SU-DHL-6 (cell line): Measurements from ENCODE around the gene NPTXR.

Experiments used
- H2AFZ ChIP-seq: fragments of 200-600 bp; sonication (generic); 2 replicates; pipeline ENCODE4 v1.6.1; 2014; ENCODE audit warnings: low read depth, mild to moderate bottlenecking, moderate library complexity, mixed read lengths, antibody characterized with exemption, low read length; ENCODE audit not compliant: severe bottlenecking
- H3F3A ChIP-seq: fragments of 200-600 bp; shearing (Covaris generic); 2 replicates; pipeline ENCODE4 v1.6.0; 2016; ENCODE audit warnings: antibody characterized with exemption, mild to moderate bottlenecking; ENCODE audit not compliant: insufficient read depth
- H3K27ac ChIP-seq: fragments of 200-600 bp; sonication (generic); 2 replicates; pipeline ENCODE4 v1.5.1; 2016; ENCODE audit warnings: low read depth, mild to moderate bottlenecking, low read length, moderate library complexity, mixed read lengths
- H3K27me3 ChIP-seq: fragments of 200-600 bp; sonication (generic), shearing (Covaris generic); 2 replicates; pipeline ENCODE4 v1.6.0; 2014; ENCODE audit warnings: mild to moderate bottlenecking, low read length
- H3K36me3 ChIP-seq: fragments of 200-600 bp; sonication (generic); 2 replicates; pipeline ENCODE4 v1.6.1; 2014; ENCODE audit warnings: mild to moderate bottlenecking, low read length, mixed read lengths
- H3K4me2 ChIP-seq: fragments of 300-600, 200-600 bp; shearing (Covaris generic), sonication (generic); 2 replicates; pipeline ENCODE4 v1.6.0; 2014; ENCODE audit warnings: low read length, low read depth, mild to moderate bottlenecking; ENCODE audit not compliant: poor library complexity, severe bottlenecking
- H3K4me3 ChIP-seq: fragments of 200-600 bp; sonication (generic); 2 replicates; pipeline ENCODE4 v1.5.1; 2014; ENCODE audit warnings: antibody characterized with exemption, low read length, mild to moderate bottlenecking, mixed read lengths; ENCODE audit not compliant: insufficient read depth, poor library complexity, severe bottlenecking
- H3K79me2 ChIP-seq: fragments of 200-600 bp; sonication (generic); 2 replicates; pipeline ENCODE4 v1.6.1; 2014; ENCODE audit warnings: mild to moderate bottlenecking, low read length, moderate library complexity; ENCODE audit not compliant: insufficient read depth
- H3K9ac ChIP-seq: fragments of 200-600 bp; sonication (generic); 2 replicates; pipeline ENCODE4 v1.7.0; 2014; ENCODE audit warnings: mild to moderate bottlenecking, low read length
- H3K9me2 ChIP-seq: fragments of 200-600 bp; sonication (generic); replicated peaks from 2 replicates; pipeline ENCODE4 v1.6.1; 2014; ENCODE audit warnings: low read length; ENCODE audit not compliant: insufficient read depth
- H3K9me3 ChIP-seq: fragments of 200-600 bp; sonication (generic); 2 replicates; pipeline ENCODE4 v1.6.1; 2014; ENCODE audit warnings: low read length, mixed read lengths; ENCODE audit not compliant: insufficient read depth
- H4K20me1 ChIP-seq: fragments of 200-600 bp; sonication (generic); 2 replicates; pipeline ENCODE4 v1.6.1; 2014; ENCODE audit warnings: low read depth, mild to moderate bottlenecking, antibody characterized with exemption, low read length, moderate library complexity, mixed read lengths
- EZH2phosphoT487 ChIP-seq: fragments of 200-600 bp; sonication (generic), shearing (Covaris generic); conservative IDR thresholded peaks from 2 replicates; pipeline ENCODE4 v1.6.1; 2018; ENCODE audit warnings: mild to moderate bottlenecking, antibody characterized with exemption, low read length, moderate library complexity, mixed read lengths
- TF ChIP-seq, protein P1 (sequence below): fragments of 200-600 bp; sonication (generic); IDR thresholded peaks from one replicate; pipeline ENCODE4 v1.5.1; 2017; ENCODE audit warnings: antibody characterized with exemption, mild to moderate bottlenecking, low read length, moderate library complexity; ENCODE audit not compliant: insufficient read depth, poor library complexity, severe bottlenecking

The NPTXR gene

DNA sequence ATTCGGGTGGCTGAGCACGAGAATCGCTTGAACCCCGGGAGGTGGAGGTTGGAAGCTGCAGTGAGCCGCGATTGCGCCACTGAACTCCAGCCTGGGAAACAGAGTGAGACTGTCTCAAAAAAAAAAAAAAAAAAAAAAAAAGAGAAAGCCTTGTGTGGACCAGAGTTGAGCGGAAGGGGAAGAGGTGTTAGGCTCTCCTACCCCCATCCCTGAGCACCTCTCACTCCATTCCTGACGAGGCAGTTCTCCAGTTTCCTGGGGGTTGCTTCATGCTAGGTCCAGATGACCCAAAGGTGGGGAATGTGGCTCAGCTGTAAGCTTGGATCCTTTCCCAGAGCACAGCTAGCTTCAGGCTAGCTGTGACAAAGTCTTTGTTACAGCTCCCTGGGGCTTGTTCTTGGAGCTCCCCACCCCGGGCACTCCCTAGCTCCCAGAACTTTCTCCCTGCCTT is 41.1 kb downstream of the NPTXR start:
- no peak overlapping the region for H3K27ac ChIP-seq

DNA sequence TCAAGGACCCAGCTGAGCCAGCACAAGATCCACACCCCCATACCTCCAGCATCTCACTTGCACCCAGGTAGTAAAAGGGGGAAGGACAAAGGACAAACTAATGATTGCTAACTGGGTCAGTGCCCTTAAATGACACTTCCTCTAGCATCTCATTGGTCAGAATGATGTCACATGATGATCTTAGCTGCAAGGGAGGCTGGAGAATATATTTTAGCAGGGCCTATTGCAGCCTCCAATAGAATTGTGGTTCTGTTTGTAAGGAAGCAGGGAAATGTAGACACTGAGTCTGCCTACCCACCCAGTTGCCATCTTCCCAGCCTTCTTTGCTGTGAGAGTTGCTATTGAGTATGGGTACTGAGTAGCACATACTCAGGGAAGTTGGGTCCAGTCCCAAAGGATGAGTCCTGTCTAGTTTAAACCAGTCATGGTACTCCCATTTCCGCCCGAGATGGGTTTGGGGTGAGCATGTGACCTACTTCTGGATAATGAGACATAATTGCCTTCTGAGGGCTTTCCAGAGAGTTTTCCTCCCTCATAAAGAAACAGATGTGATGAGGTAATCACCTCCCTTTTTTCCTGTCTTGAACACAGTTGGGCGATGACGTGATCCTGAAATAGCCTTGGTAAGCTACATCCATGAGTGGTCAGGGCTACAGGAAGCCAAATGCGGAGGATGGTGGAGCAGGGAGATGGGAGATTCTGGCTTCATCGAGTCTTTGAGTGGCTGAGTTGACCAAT is 44.4 kb downstream of the NPTXR start:
- H3K79me2 ChIP-seq = no peaks in the 10 kb centered on the region
- no peaks in the 10 kb centered on the region for H4K20me1 ChIP-seq
- H3F3A ChIP-seq = no peaks in the 10 kb centered on the region
- H3K36me3 ChIP-seq = no peaks in the 10 kb centered on the region
- H3K9me2 ChIP-seq = no peaks in the 10 kb centered on the region
- no peak overlapping the region for H3K4me3 ChIP-seq
- H3K4me2 ChIP-seq = no peak overlapping the region
- no peak overlapping the region for H3K27ac ChIP-seq
- peaks cover 9% of the 10 kb centered on the region; the same call in 1 of the 2 replicates for H3K9me3 ChIP-seq
- no peaks in the 10 kb centered on the region for H3K27me3 ChIP-seq
- TF ChIP-seq, protein P1, sequence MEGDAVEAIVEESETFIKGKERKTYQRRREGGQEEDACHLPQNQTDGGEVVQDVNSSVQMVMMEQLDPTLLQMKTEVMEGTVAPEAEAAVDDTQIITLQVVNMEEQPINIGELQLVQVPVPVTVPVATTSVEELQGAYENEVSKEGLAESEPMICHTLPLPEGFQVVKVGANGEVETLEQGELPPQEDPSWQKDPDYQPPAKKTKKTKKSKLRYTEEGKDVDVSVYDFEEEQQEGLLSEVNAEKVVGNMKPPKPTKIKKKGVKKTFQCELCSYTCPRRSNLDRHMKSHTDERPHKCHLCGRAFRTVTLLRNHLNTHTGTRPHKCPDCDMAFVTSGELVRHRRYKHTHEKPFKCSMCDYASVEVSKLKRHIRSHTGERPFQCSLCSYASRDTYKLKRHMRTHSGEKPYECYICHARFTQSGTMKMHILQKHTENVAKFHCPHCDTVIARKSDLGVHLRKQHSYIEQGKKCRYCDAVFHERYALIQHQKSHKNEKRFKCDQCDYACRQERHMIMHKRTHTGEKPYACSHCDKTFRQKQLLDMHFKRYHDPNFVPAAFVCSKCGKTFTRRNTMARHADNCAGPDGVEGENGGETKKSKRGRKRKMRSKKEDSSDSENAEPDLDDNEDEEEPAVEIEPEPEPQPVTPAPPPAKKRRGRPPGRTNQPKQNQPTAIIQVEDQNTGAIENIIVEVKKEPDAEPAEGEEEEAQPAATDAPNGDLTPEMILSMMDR = no peak
- TF ChIP-seq EZH2phosphoT487 = no peak
- no peak overlapping the region for H2AFZ ChIP-seq
- H3K9ac ChIP-seq = no peak overlapping the region

More for the DNA sequence above, 41.1 kb downstream of the NPTXR start:
- Histone ChIP-seq H2AFZ (no peak overlapping the region), H4K20me1 (no peaks in the 10 kb centered on the region), H3K9me3 (peaks cover 9% of the 10 kb centered on the region; the same call in 1 of the 2 replicates), H3K27me3 (no peaks in the 10 kb centered on the region), H3K36me3 (no peaks in the 10 kb centered on the region), H3K4me2 (no peak overlapping the region), H3F3A (no peaks in the 10 kb centered on the region), H3K9ac (no peak overlapping the region), H3K4me3 (no peak overlapping the region), H3K79me2 (no peaks in the 10 kb centered on the region), H3K9me2 (no peaks in the 10 kb centered on the region)
- no peak for TF ChIP-seq EZH2phosphoT487
- TF ChIP-seq, protein P1 = no peak

DNA sequence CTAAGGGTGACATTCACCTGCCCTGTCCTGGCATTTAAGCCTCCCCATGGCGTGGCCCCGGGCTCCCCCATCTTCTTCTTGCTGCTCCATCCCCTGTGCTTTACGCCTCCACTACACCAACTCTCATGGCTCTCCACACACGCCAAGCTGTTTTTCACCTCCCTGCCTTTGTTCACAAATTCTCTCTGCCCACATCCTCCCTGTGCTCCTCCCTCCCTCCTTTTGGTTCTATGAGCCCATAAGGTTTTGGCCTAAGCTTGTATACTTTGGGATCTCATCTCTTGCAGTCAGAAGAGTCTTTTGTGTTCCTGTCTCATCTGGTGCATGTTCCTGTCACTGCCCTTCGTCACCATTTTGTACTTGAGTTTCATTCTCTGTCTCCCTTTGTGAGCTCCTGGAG is 45.3 kb downstream of the NPTXR start:
- Histone ChIP-seq H3K27me3 (no peaks in the 10 kb centered on the region), H4K20me1 (no peaks in the 10 kb centered on the region), H3K9me3 (peaks cover 9% of the 10 kb centered on the region; the same call in 1 of the 2 replicates), H3K36me3 (no peaks in the 10 kb centered on the region), H3F3A (0 out of 2 replicates have a peak, but pooled peaks cover under 1% of the 10 kb centered on the region), H3K27ac (no peak overlapping the region), H3K4me2 (no peak overlapping the region), H2AFZ (no peak overlapping the region), H3K79me2 (no peaks in the 10 kb centered on the region), H3K9ac (no peak overlapping the region), H3K9me2 (no peaks in the 10 kb centered on the region), H3K4me3 (no peak overlapping the region)
- TF ChIP-seq EZH2phosphoT487 = no peak
- TF ChIP-seq, protein P1 = no peak
